ENCODE results near the gene KIF3A.

KIF3A gene

GRCh38 chr5:132761321-132762240 lies 24.2 kb upstream of the KIF3A start:
- no peaks in the 10 kb centered on the region for H3F3A ChIP-seq (ENCODE audit: insufficient read depth, low read length)
- TF ChIP-seq, protein P1, sequence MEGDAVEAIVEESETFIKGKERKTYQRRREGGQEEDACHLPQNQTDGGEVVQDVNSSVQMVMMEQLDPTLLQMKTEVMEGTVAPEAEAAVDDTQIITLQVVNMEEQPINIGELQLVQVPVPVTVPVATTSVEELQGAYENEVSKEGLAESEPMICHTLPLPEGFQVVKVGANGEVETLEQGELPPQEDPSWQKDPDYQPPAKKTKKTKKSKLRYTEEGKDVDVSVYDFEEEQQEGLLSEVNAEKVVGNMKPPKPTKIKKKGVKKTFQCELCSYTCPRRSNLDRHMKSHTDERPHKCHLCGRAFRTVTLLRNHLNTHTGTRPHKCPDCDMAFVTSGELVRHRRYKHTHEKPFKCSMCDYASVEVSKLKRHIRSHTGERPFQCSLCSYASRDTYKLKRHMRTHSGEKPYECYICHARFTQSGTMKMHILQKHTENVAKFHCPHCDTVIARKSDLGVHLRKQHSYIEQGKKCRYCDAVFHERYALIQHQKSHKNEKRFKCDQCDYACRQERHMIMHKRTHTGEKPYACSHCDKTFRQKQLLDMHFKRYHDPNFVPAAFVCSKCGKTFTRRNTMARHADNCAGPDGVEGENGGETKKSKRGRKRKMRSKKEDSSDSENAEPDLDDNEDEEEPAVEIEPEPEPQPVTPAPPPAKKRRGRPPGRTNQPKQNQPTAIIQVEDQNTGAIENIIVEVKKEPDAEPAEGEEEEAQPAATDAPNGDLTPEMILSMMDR (IDR thresholded peaks at IDR 0.05; ENCODE audit: low read length) = no peak
- TF ChIP-seq EZH2 (IDR thresholded peaks at IDR 0.05; ENCODE audit: borderline replicate concordance, low read length) = no peak
- H3K4me2 ChIP-seq (ENCODE audit: low read length) = no peak overlapping the region
- no peaks in the 10 kb centered on the region for H3K27me3 ChIP-seq (ENCODE audit: insufficient read depth, low read length)
- no peak overlapping the region for H3K27ac ChIP-seq (ENCODE audit: low read depth, low read length, poor library complexity, severe bottlenecking)
- H3K4me1 ChIP-seq (ENCODE audit: insufficient read depth, low read length, severe bottlenecking) = no peaks in the 10 kb centered on the region
- no peaks in the 10 kb centered on the region for H4K20me1 ChIP-seq (ENCODE audit: insufficient read depth, low read length)
- no peak overlapping the region for H3K9ac ChIP-seq (ENCODE audit: low read length)
- no peaks in the 10 kb centered on the region for H3K79me2 ChIP-seq (ENCODE audit: insufficient read depth, low read length)
- H3K36me3 ChIP-seq (ENCODE audit: insufficient read depth, low read length) = no peaks in the 10 kb centered on the region
- no peak overlapping the region for H2AFZ ChIP-seq (ENCODE audit: low read length)
- H3K4me3 ChIP-seq (ENCODE audit: low read depth, low read length, poor library complexity, severe bottlenecking) = no peak overlapping the region
- no peaks in the 10 kb centered on the region for H3K9me3 ChIP-seq (ENCODE audit: low read length)
- H3K9me2 ChIP-seq (ENCODE audit: low read depth, low read length) = no peaks in the 10 kb centered on the region

- H3K27ac ChIP-seq (ENCODE audit: low read depth, low read length, poor library complexity, severe bottlenecking) = no peak overlapping the region
- no peaks in the 10 kb centered on the region for H3K36me3 ChIP-seq (ENCODE audit: insufficient read depth, low read length)
- H3K79me2 ChIP-seq (ENCODE audit: insufficient read depth, low read length) = no peaks in the 10 kb centered on the region
- no peak overlapping the region for H3K4me2 ChIP-seq (ENCODE audit: low read length)
- TF ChIP-seq, protein P1 (IDR thresholded peaks at IDR 0.05; ENCODE audit: low read length) = no peak
- no peak for TF ChIP-seq EZH2 (IDR thresholded peaks at IDR 0.05; ENCODE audit: borderline replicate concordance, low read length)
- H3K4me1 ChIP-seq (ENCODE audit: insufficient read depth, low read length, severe bottlenecking) = no peaks in the 10 kb centered on the region
- H3K9me2 ChIP-seq (ENCODE audit: low read depth, low read length) = no peaks in the 10 kb centered on the region
- no peak overlapping the region for H3K4me3 ChIP-seq (ENCODE audit: low read depth, low read length, poor library complexity, severe bottlenecking)
- no peak overlapping the region for H2AFZ ChIP-seq (ENCODE audit: low read length)
- no peaks in the 10 kb centered on the region for H4K20me1 ChIP-seq (ENCODE audit: insufficient read depth, low read length)
- no peaks in the 10 kb centered on the region for H3K9me3 ChIP-seq (ENCODE audit: low read length)
- no peaks in the 10 kb centered on the region for H3K27me3 ChIP-seq (ENCODE audit: insufficient read depth, low read length)
- H3F3A ChIP-seq (ENCODE audit: insufficient read depth, low read length) = no peaks in the 10 kb centered on the region
- no peak overlapping the region for H3K9ac ChIP-seq (ENCODE audit: low read length)
Observed at GRCh38 chr5:132760601-132761317, 23.4 kb upstream of the KIF3A start.

DNA sequence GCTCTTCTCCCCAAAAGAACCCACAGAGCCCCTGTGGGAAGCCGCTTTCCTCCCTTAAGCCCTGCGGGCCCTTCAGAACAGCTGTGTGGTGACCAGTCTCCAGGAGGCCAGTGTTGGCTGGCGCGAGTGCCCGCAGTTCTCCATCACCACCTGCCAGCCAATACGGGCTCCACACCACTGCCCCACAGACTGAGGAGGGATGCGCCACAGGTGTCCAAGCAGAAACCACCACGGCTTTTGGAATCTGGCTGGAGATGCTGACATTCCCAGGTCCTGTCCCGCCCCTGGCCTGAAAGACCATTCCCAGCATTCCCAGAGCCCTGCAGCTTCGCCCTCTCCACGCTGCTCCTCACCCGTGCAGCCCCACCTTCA lies 22.7 kb upstream of the KIF3A start:
- TF ChIP-seq EZH2 (IDR thresholded peaks at IDR 0.05; ENCODE audit: borderline replicate concordance, low read length) = no peak
- TF ChIP-seq, protein P1 (IDR thresholded peaks at IDR 0.05; ENCODE audit: low read length) = no peak
- no peaks in the 10 kb centered on the region for H3K9me2 ChIP-seq (ENCODE audit: low read depth, low read length)
- no peaks in the 10 kb centered on the region for H4K20me1 ChIP-seq (ENCODE audit: insufficient read depth, low read length)
- H2AFZ ChIP-seq (ENCODE audit: low read length) = no peak overlapping the region
- no peaks in the 10 kb centered on the region for H3K27me3 ChIP-seq (ENCODE audit: insufficient read depth, low read length)
- no peak overlapping the region for H3K4me3 ChIP-seq (ENCODE audit: low read depth, low read length, poor library complexity, severe bottlenecking)
- H3K79me2 ChIP-seq (ENCODE audit: insufficient read depth, low read length) = no peaks in the 10 kb centered on the region
- no peaks in the 10 kb centered on the region for H3K4me1 ChIP-seq (ENCODE audit: insufficient read depth, low read length, severe bottlenecking)
- no peaks in the 10 kb centered on the region for H3F3A ChIP-seq (ENCODE audit: insufficient read depth, low read length)
- no peaks in the 10 kb centered on the region for H3K9me3 ChIP-seq (ENCODE audit: low read length)
- no peak overlapping the region for H3K4me2 ChIP-seq (ENCODE audit: low read length)
- H3K9ac ChIP-seq (ENCODE audit: low read length) = no peak overlapping the region
- no peaks in the 10 kb centered on the region for H3K36me3 ChIP-seq (ENCODE audit: insufficient read depth, low read length)
- H3K27ac ChIP-seq (ENCODE audit: low read depth, low read length, poor library complexity, severe bottlenecking) = no peak overlapping the region
